Esophagus squamous epithelium (tissue), 5 donors: ENCODE results near the gene SH3GL2. TPM values are rescaled to one million over a fixed set of nuclear protein-coding genes. Genes with fewer than 3 reads are reported as not detected.

ENCODE experiments used
- DNase-seq: peaks from one replicate; lab custom pipeline; 2025; lab: John Stamatoyannopoulos, UW
- H3K27ac ChIP-seq, 4 donors: fragments of 200-600 bp; sonication (generic); one replicate each; pipeline ENCODE4 v1.5.1; 2016 to 2019; ENCODE audit warnings: mild to moderate bottlenecking in 1 of 4
- H3K27me3 ChIP-seq, 4 donors: fragments of 200-600 bp; sonication (generic); 1 replicate in 3 of 4; 2 replicates in 1 of 4; pipeline versions ENCODE4 v1.5.1 to v1.6.0; 2017 to 2021; ENCODE audit warnings: antibody characterized with exemption in 1 of 4
- H3K36me3 ChIP-seq, 3 donors: fragments of 200-600 bp; sonication (generic); one replicate each; pipeline ENCODE4 v1.5.1; 2016 to 2019
- H3K4me1 ChIP-seq, 3 donors: fragments of 200-600 bp; sonication (generic); one replicate each; pipeline ENCODE4 v1.5.1; 2017 to 2019
- H3K4me3 ChIP-seq, 4 donors: fragments of 200-600 bp; sonication (generic); 1 replicate in 3 of 4; 2 replicates in 1 of 4; pipeline ENCODE4 v1.5.1; 2016 to 2019; ENCODE audit warnings: mild to moderate bottlenecking in 2 of 4, moderate library complexity in 1 of 4
- H3K9me3 ChIP-seq, 3 donors: fragments of 200-600 bp; sonication (generic); one replicate each; pipeline ENCODE4 v1.5.1; 2016 to 2019
- POLR2A ChIP-seq, 4 donors: fragments of 450-650 bp; IDR thresholded peaks; one replicate each; pipeline ENCODE4 v1.6.1; 2017; ENCODE audit warnings: antibody characterized with exemption in 4 of 4, mild to moderate bottlenecking in 4 of 4, moderate library complexity in 3 of 4
- WGBS, 2 donors: methylation state at CpG; one replicate each; pipeline ENCODE4 v1.1.5; 2018; 5-methylcytosine and 5-hydroxymethylcytosine counted together
- intact Hi-C: fragments of 100-400 bp; cut with DNase I; formaldehyde crosslinking; loops from one replicate; pipeline ENCODE4 v1.15.0; 2022
- total RNA-seq, 4 donors: library from RNA; depleted of rRNA; stranded (reverse); fragments of >200 nt; gene quantifications; one replicate each; pipeline ENCODE4 v1.1.0, GENCODE V29; 2016
- TF ChIP-seq, protein P1 (sequence below), 6 experiments: fragments of 450-650 bp in 4 of 6; fragments of 200-600 bp in 2 of 6; sonication (generic) in 2 of 6; IDR thresholded peaks; one replicate each; pipeline ENCODE4 v1.5.1; 2016 to 2019; ENCODE audit warnings: antibody characterized with exemption in 6 of 6, mild to moderate bottlenecking in 4 of 6, moderate library complexity in 4 of 6
- donor health status: DM: yes; HTN: yes; CAD: no.

The SH3GL2 gene
- total RNA-seq, 4 donors from 2014 or later = 0.19 TPM; not detected in 3

DNA sequence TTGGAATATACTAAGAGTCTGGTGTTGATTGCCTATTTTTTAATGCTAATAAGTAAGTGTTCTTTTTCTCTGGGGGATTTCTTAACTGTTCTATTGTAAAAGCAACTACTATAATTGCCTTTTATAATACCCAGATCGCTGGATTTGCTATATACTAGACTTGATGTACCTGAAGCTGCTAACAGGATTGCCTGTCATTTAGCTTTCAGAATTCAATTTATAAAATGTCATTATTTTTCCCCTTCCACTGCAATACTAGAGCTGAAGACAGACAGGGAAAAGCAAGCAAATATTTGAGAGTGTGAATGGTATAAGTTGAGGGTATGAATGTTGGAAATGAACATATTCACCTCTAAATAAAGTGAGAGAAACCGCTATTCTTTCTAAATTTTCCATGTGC is 115.5 kb downstream of the SH3GL2 start:
- Histone ChIP-seq H3K9me3 (no peaks in the 10 kb centered on the region), H3K27ac (no peak overlapping the region), H3K27me3 (no peaks in the 10 kb centered on the region), H3K4me3 (no peak overlapping the region), H3K36me3 (no peaks in the 10 kb centered on the region), H3K4me1 (no peaks in the 10 kb centered on the region)
- no peak for DNase-seq
- intact Hi-C loops = no loop called here
- 64 to 70% methylated on average over 2 of the region's 2 CpGs for WGBS, 2 donors
- TF ChIP-seq POLR2A (IDR thresholded peaks at IDR 0.05) = no peak
- TF ChIP-seq, protein P1, sequence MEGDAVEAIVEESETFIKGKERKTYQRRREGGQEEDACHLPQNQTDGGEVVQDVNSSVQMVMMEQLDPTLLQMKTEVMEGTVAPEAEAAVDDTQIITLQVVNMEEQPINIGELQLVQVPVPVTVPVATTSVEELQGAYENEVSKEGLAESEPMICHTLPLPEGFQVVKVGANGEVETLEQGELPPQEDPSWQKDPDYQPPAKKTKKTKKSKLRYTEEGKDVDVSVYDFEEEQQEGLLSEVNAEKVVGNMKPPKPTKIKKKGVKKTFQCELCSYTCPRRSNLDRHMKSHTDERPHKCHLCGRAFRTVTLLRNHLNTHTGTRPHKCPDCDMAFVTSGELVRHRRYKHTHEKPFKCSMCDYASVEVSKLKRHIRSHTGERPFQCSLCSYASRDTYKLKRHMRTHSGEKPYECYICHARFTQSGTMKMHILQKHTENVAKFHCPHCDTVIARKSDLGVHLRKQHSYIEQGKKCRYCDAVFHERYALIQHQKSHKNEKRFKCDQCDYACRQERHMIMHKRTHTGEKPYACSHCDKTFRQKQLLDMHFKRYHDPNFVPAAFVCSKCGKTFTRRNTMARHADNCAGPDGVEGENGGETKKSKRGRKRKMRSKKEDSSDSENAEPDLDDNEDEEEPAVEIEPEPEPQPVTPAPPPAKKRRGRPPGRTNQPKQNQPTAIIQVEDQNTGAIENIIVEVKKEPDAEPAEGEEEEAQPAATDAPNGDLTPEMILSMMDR (IDR thresholded peaks at IDR 0.05) = no peak

DNA sequence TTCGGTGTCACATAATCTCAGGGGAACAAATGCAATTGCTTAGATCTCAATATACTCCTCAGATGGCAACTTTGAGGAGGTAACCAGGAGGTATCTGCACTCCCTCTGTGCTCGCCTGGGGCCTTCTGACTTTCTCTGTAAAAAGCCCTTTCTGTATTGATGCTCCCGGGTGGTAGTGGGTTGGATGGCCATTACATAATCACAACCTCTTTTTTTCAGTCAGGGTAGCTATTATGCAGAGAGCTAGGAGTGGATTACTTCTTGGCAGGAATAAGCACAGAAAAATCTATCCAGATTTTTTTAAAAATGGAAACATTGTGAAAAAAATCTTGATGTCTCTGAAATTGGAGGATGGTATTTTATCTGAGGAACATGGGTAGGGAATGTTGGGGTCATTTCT is 116.6 kb downstream of the SH3GL2 start:
- Histone ChIP-seq H3K4me1 (no peaks in the 10 kb centered on the region), H3K27ac (no peak overlapping the region), H3K36me3 (no peaks in the 10 kb centered on the region), H3K27me3 (no peaks in the 10 kb centered on the region), H3K4me3 (no peak overlapping the region), H3K9me3 (no peaks in the 10 kb centered on the region)
- TF ChIP-seq, protein P1 (IDR thresholded peaks at IDR 0.05) = no peak
- TF ChIP-seq POLR2A (IDR thresholded peaks at IDR 0.05) = no peak
- no peak for DNase-seq
- intact Hi-C loops = no loop called here
- 54 to 55% methylated on average over 3 of the region's 3 CpGs for WGBS, 2 donors

DNA sequence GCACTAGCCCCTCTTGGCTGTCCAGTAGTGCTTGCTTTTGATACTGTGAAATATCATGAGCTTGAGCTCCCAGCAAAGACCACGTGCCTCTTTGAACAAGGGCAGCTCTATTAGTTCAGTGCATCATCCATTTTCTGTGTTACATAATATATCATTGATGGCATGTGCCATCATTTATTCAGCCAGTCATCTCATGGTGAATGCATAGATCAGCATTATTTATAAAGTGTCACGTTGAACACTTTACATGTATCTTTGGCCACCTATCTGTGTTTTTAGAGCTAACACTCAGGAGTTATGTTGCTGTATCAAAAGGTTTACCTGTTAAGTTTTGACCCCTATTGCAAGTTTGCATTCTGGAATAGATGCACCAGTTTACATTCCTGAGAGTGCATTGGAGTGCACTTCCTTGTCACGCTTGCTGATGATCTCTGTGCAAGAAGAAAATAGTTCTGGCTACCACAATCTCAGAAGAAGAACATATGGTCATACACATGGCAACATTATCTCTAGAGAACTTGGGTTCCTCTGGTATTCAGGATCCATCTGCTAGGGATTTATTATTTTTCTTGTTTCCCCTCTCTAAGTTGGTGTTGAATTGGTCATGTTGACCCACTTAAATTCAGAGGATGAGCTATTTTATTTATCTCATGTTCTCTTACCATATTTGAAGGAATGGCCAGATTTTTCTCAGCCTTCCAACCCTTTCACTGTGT is 120.9 kb downstream of the SH3GL2 start:
- TF ChIP-seq, protein P1 (IDR thresholded peaks at IDR 0.05) = no peak
- TF ChIP-seq POLR2A (IDR thresholded peaks at IDR 0.05) = no peak
- intact Hi-C loops = no loop called here
- H3K27me3 ChIP-seq = no peaks in the 10 kb centered on the region
- no peak overlapping the region for H3K4me3 ChIP-seq
- no peaks in the 10 kb centered on the region for H3K9me3 ChIP-seq
- H3K36me3 ChIP-seq = no peaks in the 10 kb centered on the region
- no peak overlapping the region for H3K27ac ChIP-seq
- no peak for DNase-seq
- 45 to 83% methylated on average over 3 of the region's 3 CpGs for WGBS, 2 donors
- H3K4me1 ChIP-seq = no peaks in the 10 kb centered on the region

DNA sequence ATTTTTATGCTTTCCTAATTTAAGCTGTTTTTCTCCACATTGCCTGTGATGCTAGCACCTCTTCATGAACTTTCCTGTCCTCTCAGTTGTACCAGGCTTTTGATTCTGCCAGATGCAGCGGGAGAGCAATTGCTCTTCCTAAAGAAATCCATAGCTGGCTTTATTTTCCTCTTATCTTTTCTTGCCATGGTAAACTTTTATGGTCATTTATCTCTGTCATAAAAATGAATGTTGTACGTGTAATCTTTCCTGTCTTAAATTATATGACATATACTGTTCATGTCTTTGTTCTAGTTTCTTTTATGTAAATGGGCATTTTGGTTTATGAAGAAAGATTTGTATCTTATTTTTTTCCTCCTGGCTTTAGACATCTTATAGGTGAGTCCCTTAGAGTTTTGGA is 127.5 kb downstream of the SH3GL2 start:
- intact Hi-C loops = no loop called here
- no peaks in the 10 kb centered on the region for H3K36me3 ChIP-seq

GRCh38 chr9:17719053-17719452 is 140.2 kb downstream of the SH3GL2 start:
- WGBS, 2 donors = 38 to 55% methylated on average over 1 of the region's 1 CpG
- peaks cover 0 to 3% (median 0%) of the 10 kb centered on the region in 3 donors for H3K9me3 ChIP-seq
- H3K36me3 ChIP-seq = no peaks in the 10 kb centered on the region
- intact Hi-C loops = no loop called here
- no peak for TF ChIP-seq POLR2A (IDR thresholded peaks at IDR 0.05)
- TF ChIP-seq, protein P1 (IDR thresholded peaks at IDR 0.05) = no peak
- H3K27me3 ChIP-seq = no peaks in the 10 kb centered on the region
- no peak for DNase-seq
- H3K4me3 ChIP-seq = no peak overlapping the region
- no peak overlapping the region for H3K27ac ChIP-seq
- H3K4me1 ChIP-seq = no peaks in the 10 kb centered on the region

More for the DNA sequence above, 127.5 kb downstream of the SH3GL2 start:
- Histone ChIP-seq H3K27ac (no peak overlapping the region), H3K4me3 (no peak overlapping the region), H3K27me3 (no peaks in the 10 kb centered on the region), H3K9me3 (no peaks in the 10 kb centered on the region), H3K4me1 (no peaks in the 10 kb centered on the region)
- WGBS, 2 donors = 51% methylated on average over 2 of the region's 2 CpGs
- TF ChIP-seq, protein P1 (IDR thresholded peaks at IDR 0.05) = no peak
- TF ChIP-seq POLR2A (IDR thresholded peaks at IDR 0.05) = no peak
- no peak for DNase-seq
